Adrenal gland (tissue), 5 donors: ENCODE results near the gene SBF2.

ENCODE experiments used
- CTCF ChIP-seq, 6 experiments: fragments of 450-650 bp in 4 of 6; fragments of 200-600 bp in 2 of 6; sonication (generic) in 1 of 6; IDR thresholded peaks; 1 replicate in 5 of 6; 2 replicates in 1 of 6; pipeline versions ENCODE4 v1.5.1 to v1.8.0; 2016 to 2021; ENCODE audit warnings: antibody characterized with exemption in 6 of 6, mild to moderate bottlenecking in 2 of 6, moderate library complexity in 1 of 6
- POLR2A ChIP-seq, 2 donors: fragments of 450-650 bp; IDR thresholded peaks; one replicate each; pipeline ENCODE4 v1.6.1; 2017; ENCODE audit warnings: antibody characterized with exemption in 2 of 2, mild to moderate bottlenecking in 2 of 2, moderate library complexity in 1 of 2
- donor health status: DM: no; HTN: no; CAD: no.

- no peak for TF ChIP-seq CTCF (IDR thresholded peaks at IDR 0.05)
- no peak for TF ChIP-seq POLR2A (IDR thresholded peaks at IDR 0.05)
Observed at GRCh38 chr11:10257478-10257877, 36.5 kb downstream of the SBF2 start.
